T-helper 2 cell (primary cell): Measurements from ENCODE around the gene HNRNPAB.
"Not testable (repeated sequence)": the region's sequence is repeated elsewhere in the genome, so short reads cannot be mapped to it uniquely, and the experiment has no call there.

Experiments
- DNase-seq, 5 experiments: peaks; one replicate each; pipeline versions ENCODE4 v3.0.0 to v3.0.0-alpha.2; 2012 to 2022

The HNRNPAB gene

DNA sequence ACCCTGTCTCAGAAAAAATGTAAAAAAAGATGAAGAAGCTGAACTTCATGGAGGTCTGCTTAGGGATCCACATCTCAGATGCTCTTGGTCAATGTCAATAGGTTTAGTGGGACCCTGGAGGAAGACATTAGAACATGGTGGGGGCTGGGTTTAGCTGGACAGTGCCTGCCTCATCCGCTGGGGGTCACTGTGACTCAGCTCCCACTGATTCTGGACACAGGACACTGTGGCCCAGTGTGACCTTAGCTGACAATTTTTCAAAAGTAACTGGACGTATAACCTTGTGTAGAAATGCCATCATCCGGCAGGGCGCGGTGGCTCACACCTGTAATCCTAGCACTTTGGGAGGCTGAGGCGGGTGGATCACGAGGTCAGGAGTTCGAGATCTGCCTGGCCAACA lies 7.3 kb upstream of the HNRNPAB start:
- no peak for DNase-seq

DNA sequence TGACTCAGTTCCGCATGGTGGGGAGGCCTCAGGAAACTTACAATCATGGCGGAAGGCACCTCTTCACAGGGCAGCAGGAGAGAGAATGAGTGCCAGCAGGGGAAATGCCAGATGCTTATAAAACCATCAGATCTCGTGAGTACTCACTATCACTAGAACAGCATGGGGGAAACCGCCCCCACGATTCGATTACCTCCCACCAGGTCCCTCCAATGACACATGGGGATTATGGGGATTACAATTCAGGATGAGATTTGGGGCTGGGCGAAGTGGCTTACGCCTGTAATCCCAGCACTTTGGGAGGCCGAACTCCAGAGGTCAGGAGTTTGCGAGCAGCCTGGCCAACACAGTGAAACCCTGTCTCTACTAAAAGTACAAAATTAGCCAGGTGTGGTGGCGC lies 6.2 kb upstream of the HNRNPAB start:
- DNase-seq: not testable (repeated sequence)

DNA sequence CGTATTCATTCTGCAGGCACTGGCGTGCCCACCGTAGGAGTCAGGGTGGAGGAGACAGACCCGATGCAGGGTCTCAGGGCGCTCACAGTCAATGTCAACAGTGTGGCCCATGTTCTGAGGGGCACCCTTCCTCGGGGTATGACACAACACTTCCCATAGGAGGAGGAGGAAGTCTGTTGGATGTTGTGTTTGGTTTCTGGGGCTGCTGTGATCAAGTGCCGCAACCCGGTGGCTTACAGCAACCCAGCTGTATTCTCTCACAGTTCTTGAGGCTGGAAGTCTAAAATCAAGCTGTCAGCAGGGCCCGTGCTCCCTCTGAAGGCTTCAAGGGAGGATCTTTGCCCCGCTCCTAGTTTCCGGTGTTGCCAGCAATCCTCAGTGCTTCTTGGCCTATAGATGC lies 5.6 kb upstream of the HNRNPAB start:
- no peak for DNase-seq

DNA sequence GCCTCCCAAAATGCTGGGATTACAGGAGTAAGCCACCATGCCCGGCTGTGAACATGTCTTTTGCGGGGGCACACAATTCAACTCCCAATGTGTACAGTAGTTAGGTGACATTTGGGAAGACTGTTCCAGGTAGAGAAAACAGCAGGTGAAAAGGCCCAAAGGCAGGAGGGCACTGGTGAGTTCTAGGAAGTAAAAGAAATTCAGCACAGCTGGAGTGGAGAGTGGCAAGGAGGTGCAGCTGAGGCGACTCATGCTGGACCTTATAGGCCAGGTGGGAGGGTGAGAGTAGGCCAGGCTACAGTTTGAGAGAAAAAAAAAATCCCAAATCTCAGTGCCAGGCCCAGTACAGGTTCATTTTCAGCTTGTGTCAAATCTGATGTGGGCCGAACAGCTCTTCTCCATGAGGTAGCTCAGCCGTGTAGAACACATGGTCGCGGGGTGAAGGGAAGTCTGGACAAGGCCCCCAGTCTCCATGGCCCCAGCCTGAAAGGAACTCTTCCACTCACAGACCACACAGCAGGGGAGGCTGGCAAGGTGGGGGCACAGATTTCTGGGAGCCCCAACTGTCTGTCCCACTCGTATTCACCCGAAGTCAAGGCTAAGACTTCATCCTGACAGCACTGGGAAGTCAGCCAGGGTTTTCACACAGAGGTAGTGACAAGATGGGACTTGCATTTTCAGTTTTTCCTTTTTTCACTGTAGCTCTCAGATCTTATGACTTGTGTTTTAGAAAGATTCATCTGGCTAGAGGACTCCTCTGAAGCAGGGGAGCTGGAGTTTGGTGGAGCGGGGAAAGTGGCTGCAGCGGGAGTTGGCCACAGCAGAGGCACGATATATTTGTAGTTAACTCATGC lies 4.5 kb upstream of the HNRNPAB start:
- DNase-seq: no peak

DNA sequence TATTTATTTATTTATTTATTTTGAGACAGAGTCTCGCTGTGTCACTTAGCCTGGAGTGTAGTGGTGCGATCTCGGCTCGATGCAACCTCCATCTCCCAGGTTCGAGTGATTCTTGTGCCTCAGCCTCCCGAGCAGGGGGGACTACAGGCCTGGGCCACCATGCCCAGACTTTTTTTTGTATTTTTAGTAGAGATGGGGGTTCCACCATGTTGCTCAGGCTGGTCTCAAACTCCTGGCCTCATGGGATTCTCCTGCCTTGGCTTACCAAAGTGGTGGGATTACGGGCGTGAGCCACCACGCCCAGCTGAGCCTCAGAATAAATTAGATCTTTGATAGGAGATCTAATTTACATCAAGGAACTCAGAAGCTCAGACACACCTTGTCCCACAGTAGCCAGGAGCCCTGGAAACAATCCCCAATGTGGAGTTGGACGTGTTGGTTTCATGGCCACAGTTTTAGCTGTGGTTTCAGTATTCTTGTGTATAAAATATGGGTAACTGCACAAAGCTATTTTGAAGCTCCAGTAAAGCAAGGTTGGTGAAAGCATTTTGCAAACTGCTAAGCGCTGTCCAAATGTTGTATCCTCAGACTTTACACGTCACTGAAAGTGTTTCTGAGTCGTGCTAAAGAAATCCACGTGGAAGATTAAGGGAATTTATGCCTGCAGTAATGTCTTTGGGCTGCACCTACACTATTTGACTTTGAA lies 3.0 kb upstream of the HNRNPAB start:
- DNase-seq: no peak

DNA sequence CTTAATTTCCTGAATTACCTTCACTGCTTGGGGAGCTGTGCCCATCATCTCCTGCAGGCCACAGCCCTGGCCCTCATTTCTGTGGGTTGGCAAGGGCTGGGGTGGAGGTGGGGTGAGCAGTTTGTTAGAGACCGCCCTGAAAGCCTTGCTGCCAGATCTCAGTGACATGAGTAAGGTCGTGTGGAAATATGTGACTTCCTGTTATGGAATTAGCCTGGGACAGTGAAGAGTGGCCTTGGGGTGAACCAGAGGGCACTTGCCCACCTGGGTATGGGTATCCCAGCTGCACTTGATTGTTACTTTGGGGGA lies 2.5 kb upstream of the HNRNPAB start:
- DNase-seq: no peak

DNA sequence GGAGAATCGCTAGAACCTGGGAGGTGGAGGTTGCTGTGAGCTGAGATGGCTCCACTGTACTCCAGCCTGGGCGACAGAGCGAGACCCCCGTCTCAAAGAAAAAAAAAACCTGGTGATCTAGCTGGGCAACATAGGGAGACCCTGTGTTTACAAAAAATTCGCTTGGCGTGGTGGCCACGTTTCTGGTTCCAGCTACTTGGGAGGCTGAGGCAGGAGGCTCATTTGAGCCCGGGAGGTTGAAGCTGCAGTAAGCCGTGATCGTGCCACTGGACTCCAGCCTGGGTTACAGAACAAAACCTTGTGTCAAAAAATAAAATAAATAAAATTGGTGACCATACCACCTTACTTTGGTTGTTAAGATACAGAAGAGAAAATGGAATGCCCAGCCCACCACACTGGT lies 1.8 kb upstream of the HNRNPAB start:
- DNase-seq: no peak

DNA sequence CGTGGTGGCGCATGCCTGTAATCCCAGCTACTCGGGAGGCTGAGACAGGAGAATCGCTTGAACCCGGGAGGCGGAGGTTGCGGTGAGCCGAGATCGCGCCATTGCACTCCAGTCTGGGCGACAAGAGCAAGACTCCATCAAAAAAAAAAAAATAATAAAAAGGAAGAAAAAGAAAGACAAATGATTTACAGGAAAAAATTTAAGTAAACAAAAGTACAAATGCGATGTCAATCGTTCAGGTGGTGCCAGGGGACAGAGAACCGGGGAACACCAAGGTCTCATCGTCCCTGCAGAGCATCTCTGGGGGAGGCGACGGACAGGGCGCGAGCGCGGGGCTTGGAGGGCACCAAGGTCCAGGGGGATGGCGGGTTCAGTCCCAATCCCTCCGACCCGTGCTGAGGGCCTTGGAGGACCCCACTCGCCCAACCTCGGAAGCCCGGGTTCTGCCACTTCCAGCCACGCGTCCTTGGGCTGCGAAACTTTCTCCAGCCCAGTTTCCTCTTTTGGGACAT lies 607 bp upstream of the HNRNPAB start:
- DNase-seq: no peak

DNA sequence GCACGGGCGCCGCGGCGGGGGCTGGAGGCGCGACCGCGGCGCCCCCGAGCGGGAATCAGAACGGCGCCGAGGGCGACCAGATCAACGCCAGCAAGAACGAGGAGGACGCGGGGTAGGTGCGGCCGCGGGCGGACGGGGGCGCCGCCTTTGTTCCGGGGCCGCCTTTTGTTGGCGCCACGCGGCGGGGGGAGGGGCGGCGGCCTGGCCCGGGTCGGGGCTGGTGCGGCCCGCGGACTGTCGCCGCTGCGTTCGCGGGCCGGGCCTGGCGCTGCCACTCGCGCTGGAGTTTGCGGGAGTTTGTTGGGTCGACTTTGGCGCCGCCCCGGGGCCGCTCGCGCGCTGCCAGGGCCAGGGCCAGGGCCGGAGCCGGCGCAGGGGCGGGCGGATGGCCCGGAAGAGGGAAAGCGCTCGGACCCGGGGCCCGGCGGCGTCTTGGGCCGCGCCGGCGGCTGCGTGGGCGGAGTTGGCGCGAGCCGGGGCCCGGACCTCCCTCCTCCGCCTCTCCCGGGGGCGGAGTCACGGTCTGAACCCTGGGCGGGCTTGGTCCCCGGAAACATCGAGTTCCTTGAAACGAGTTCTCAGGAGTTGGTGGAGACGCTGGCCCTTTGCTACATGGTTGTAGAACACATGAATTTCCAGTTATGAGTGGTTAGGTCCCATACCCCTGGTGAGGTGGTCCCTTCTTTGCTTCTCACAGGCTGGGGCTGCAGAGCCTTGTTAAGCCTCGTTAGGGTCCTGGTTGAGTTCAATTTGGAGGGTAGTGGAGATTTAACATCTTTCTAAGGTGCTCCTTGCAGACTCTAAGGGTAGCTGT lies 809 bp downstream of the HNRNPAB start:
- peak; percentile 46 to 84 (median 54) for DNase-seq

DNA sequence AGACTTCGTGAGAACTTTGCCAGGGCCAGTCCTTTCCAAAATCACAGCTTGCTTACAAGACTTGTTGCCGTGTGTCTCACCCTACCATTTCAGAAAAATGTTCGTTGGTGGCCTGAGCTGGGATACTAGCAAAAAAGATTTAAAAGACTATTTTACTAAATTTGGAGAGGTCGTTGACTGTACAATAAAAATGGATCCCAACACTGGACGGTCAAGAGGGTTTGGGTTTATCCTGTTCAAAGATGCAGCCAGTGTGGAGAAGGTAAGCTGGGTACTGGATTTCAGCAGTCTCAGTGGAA lies 1.4 kb downstream of the HNRNPAB start:
- no peak for DNase-seq

DNA sequence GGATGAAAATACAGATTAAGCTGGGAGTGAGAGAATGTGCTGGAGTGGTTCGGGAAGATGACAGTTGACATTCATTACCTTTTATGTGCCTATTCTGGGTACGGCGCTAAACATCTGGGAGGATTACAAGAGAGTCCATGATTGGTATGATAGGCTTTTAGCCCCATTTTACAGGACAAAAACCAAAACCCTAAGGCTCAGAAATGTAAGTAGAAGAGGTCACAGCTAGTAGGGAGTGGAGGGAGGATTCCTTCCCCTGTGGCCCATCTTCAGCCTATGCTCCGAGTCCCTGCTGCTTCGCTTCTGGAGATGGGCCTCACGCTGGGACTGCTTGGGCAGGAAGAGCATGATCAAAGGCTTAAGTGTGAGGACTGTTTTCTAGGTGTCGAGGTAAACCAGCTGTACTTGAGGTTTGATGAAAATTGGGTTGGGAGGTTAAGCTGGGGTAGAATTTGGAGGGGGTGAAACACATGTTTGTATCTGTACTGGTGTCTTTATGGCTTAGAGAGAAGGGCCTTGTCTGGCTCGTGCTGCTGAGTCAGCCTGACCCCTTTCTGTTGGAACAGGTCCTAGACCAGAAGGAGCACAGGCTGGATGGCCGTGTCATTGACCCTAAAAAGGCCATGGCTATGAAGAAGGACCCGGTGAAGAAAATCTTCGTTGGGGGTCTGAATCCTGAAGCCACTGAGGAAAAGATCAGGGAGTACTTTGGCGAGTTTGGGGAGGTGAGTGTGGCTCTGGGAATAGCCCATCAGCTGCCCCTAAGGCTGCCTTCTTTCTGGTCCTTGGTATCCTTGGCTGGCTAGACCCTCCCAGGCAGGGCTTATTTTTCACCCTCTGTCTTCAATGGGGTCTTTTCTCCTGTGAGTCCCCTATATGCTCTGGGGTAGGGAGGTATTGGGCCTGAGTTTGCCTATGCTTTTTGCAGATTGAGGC lies 2.1 kb downstream of the HNRNPAB start:
- peak in 2 of 5 experiments; percentile 39 to 41 for DNase-seq

DNA sequence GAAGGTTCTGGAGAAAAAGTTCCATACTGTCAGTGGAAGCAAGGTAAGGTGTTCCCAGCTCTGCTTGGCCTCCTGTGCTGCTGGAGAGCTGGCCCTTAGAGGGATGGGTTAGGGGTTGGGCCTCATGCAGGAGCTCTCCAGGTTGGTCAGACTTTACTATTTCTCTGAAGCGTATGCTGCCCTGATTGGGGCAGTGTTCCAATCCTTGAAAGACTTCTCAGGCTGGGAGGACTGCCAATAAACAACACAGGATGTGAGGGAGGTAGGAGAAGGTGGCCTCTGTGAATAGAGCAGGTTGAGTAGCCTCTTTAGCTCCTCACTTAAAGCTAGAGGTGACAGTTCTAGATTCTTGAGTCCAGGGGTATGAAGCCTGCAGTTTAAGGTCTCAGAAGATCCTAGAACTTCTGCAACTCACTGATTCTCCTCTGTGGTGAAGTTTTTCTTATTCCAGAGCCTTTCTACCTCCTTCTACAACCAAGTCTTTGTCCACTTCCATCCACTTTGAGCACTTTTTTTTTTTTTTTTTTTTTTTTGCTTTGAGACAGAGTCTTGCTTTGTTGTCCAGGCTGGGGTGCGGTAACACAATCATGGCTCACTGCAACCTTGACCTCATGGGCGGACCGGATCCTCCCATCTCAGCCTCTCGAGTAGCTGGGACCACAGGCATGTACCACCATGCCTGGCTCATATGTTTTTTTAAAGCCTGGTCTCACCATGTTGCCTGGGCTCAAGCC lies 3.0 kb downstream of the HNRNPAB start:
- no peak for DNase-seq

DNA sequence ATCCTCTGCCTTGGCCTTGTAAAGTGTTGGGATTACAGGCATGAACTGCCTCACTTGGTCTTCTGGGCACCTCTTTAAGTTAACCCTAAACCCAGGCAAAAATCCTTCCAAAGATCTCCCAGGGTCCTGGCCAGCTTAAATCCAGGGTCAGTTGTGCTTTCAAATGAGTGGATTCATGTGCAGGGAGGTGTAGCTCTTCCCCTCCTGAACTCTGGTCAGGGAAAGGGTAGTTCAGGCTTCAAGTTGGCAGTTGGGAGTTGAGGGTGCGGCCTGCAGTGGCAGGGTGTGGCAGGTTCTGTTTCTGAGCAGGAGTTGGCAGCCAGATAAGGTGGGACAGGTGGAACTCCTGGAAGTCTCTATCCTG lies 3.6 kb downstream of the HNRNPAB start:
- DNase-seq: no peak

DNA sequence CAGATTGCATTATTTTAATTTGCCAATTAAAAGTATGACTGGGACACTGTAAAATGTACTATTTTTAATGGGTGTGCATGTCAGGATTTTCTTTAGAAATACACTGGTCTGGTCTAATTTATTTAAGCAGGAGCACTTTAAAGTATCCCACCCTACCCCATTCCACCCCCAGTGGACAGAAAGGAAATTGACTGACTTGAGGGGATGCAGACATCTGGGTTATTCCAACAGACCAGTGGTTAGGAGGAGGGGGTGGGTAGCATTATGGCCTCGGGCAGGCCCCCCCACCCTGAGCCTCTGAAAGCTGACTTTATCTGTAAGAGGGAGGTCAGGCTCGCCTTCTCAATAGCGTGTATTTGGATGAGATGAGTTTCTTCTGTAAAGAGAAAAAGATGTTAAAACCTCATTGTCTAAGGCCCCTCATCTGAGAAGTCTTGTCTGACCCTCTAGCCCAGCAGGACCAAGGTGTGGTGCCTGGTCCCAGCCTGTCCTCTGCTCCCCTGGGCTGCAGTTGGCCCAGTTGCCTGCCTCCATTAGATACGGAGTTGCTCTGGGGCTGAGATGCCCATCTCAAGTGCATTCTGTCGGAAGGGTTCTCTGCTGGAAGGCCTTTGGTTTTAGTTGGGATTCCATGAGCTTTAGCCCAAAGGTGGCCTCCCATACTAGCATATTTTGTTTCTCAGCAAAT lies 4.4 kb downstream of the HNRNPAB start:
- DNase-seq: no peak

DNA sequence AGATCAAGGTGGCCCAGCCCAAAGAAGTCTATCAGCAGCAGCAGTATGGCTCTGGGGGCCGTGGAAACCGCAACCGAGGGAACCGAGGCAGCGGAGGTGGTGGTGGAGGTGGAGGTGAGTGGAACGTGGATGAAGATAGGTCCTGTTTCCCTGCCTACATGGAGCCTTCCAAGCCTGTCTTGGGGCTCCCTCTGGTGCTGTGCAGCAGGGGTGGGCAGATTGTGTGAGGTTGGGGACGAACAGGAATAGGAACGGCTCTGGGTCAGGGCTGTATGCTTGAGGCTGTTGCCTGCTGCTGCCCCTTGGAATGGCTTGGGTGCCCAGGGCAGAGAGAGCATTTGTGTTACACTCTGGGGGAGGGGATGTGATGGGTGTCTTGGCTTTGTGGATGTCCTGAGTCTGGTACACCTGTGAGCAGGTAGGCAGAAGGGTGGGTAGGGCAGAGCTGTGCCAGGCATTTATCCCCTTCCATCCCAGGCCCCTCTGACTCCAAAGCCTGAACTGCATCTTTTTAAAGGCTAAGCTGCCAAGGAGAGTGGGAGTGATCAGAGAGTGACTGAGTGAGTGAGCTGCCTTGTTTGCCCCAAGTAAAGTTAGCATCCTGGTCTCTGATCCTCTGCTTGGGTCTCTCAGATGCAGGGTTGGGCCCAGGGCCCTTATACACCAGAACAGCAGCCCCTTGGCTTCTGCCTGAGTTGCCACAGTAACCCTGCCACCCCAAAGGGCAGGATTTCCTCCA lies 5.2 kb downstream of the HNRNPAB start:
- DNase-seq: no peak

DNA sequence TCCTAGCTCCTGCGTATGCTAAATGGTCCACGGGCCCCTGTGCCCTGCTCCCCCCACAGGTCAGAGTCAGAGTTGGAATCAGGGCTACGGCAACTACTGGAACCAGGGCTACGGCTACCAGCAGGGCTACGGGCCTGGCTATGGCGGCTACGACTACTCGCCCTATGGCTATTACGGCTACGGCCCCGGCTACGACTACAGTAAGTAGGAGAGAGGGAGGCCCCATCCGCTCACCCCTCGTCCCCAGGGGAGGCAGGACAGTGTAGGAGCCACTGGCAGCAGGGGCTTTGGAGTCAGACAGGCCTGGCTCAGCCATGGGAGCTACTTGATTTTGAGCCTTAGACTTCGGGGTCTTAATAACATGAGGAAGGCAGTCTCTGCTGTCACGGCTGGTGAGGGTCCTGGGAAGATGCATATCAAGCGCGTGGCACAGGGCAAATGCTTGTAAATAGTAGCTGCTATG lies 5.8 kb downstream of the HNRNPAB start:
- DNase-seq: no peak

DNA sequence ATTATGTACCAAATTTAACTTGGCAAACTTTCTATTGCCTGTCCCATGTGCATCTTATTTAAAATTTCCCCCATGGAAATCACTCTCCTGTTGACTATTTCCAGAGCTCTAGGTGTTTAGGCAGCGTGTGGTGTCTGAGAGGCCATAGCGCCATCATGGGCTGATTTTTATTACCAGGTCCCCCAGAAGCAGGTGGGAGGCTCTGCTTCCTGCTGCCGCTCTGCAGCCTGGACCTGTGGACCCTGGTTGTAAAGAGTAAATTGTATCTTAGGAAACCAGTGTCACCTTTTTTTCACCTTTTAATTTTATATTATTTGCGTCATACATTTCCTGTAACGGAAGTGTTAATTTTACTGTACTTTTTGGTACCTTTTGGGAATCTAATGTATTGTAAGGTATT lies 6.4 kb downstream of the HNRNPAB start:
- DNase-seq: no peak

DNA sequence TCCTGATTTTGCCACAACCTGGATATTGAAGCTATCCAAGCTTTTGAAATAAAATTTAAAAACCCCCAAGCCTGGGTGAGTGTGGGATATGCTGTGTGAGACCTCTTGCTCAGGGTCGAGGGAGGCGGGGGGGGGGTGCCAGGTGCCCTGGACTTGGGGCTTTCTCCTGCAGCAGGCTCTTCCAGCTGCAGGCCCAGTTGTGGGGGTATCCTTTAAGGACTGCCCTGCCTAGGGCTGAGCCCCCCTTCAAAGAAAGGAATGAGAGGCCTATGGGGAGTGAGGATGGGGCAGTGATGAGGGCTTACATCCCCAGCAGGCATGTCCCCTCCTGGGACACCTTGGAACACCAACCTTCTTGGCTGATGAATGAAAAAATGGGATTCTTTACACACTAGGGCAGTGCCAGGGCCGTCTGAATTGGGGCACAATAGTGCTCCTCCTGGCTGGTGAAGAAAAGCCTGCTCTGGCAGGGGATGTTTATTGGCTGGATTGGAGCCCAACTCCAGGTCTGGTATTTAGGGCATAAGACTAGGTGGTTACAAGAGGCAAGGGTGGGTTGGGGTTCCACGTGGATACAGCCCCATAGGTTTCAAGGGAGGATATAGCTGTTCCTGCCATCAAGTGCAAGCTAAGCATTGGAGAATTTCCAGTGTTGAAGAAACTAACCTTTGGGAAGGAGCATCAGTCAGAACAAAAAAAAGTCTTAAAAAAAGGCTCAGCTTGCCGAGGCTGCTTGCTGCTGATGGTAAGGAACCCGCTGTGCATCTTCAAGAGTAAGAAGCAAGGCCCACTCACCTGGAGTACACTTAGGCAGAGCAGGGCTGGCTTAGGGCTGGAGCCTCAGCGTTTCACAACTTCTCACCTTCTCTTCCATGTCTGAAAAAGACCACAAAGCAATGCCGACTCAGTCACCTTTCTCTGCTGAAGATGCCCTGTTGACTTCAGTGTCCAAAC lies 7.0 kb downstream of the HNRNPAB start:
- no peak for DNase-seq
